ENCODE results near the gene INPP5A.
A peak's percentile ranks its signal among the peaks of the same experiment; 100 is the strongest.

Gene INPP5A

GRCh38 chr10:132658546-132659205 is 121.1 kb downstream of the INPP5A start:
- Mint-ChIP-seq H3K36me3 (ENCODE audit: low read depth) (peaks cover 3% of the 10 kb centered on the region), H3K27me3 (ENCODE audit: low read depth) (no peaks in the 10 kb centered on the region), H3K4me1 (ENCODE audit: low read depth) (no peaks in the 10 kb centered on the region), H3K4me3 (no peak overlapping the region), H3K27ac (no peak overlapping the region), H3K9me3 (no peaks in the 10 kb centered on the region)
- DNase-seq (ENCODE audit: low spot score) = no peak

- Mint-ChIP-seq H3K36me3 (ENCODE audit: low read depth) (peaks cover 3% of the 10 kb centered on the region), H3K27me3 (ENCODE audit: low read depth) (no peaks in the 10 kb centered on the region), H3K27ac (no peak overlapping the region), H3K4me3 (no peak overlapping the region), H3K9me3 (no peaks in the 10 kb centered on the region), H3K4me1 (ENCODE audit: low read depth) (no peaks in the 10 kb centered on the region)
- DNase-seq (ENCODE audit: low spot score) = no peak
Measured at GRCh38 chr10:132659206-132660091, 121.9 kb downstream of the INPP5A start.

- H3K36me3 Mint-ChIP-seq (ENCODE audit: low read depth) = peaks cover 3% of the 10 kb centered on the region
Measured at GRCh38 chr10:132660385-132660784, 122.8 kb downstream of the INPP5A start.

GRCh38 chr10:132662186-132662920 is 124.8 kb downstream of the INPP5A start:
- DNase-seq (ENCODE audit: low spot score) = no peak
- Mint-ChIP-seq H3K4me3 (no peak overlapping the region), H3K4me1 (ENCODE audit: low read depth) (no peaks in the 10 kb centered on the region), H3K9me3 (no peaks in the 10 kb centered on the region), H3K27me3 (ENCODE audit: low read depth) (no peaks in the 10 kb centered on the region), H3K27ac (no peak overlapping the region), H3K36me3 (ENCODE audit: low read depth) (peaks cover 3% of the 10 kb centered on the region)

More at GRCh38 chr10:132660385-132660784, 122.8 kb downstream of the INPP5A start:
- DNase-seq (ENCODE audit: low spot score) = no peak
- H3K4me3 Mint-ChIP-seq = no peak overlapping the region
- no peaks in the 10 kb centered on the region for H3K27me3 Mint-ChIP-seq (ENCODE audit: low read depth)
- no peaks in the 10 kb centered on the region for H3K4me1 Mint-ChIP-seq (ENCODE audit: low read depth)
- no peaks in the 10 kb centered on the region for H3K9me3 Mint-ChIP-seq
- no peak overlapping the region for H3K27ac Mint-ChIP-seq

GRCh38 chr10:132663666-132664365 is 126.2 kb downstream of the INPP5A start:
- Mint-ChIP-seq H3K36me3 (ENCODE audit: low read depth) (peaks cover 3% of the 10 kb centered on the region), H3K4me3 (no peak overlapping the region), H3K27me3 (ENCODE audit: low read depth) (no peaks in the 10 kb centered on the region), H3K9me3 (no peaks in the 10 kb centered on the region), H3K4me1 (ENCODE audit: low read depth) (no peaks in the 10 kb centered on the region), H3K27ac (no peak overlapping the region)
- DNase-seq (ENCODE audit: low spot score) = no peak

GRCh38 chr10:132664407-132664806 is 126.8 kb downstream of the INPP5A start:
- H3K36me3 Mint-ChIP-seq (ENCODE audit: low read depth) = peaks cover 3% of the 10 kb centered on the region
- no peaks in the 10 kb centered on the region for H3K27me3 Mint-ChIP-seq (ENCODE audit: low read depth)
- H3K4me3 Mint-ChIP-seq = no peak overlapping the region
- no peaks in the 10 kb centered on the region for H3K4me1 Mint-ChIP-seq (ENCODE audit: low read depth)
- H3K27ac Mint-ChIP-seq = no peak overlapping the region
- H3K9me3 Mint-ChIP-seq = no peaks in the 10 kb centered on the region
- DNase-seq (ENCODE audit: low spot score) = no peak

- H3K27ac Mint-ChIP-seq = no peak overlapping the region
- no peak for DNase-seq (ENCODE audit: low spot score)
- H3K4me1 Mint-ChIP-seq (ENCODE audit: low read depth) = no peaks in the 10 kb centered on the region
- H3K27me3 Mint-ChIP-seq (ENCODE audit: low read depth) = no peaks in the 10 kb centered on the region
- peaks cover 1% of the 10 kb centered on the region for H3K36me3 Mint-ChIP-seq (ENCODE audit: low read depth)
- H3K4me3 Mint-ChIP-seq = no peak overlapping the region
- H3K9me3 Mint-ChIP-seq = no peaks in the 10 kb centered on the region
Measured at GRCh38 chr10:132664883-132665282, 127.3 kb downstream of the INPP5A start.

- H3K9me3 Mint-ChIP-seq = no peaks in the 10 kb centered on the region
- no peaks in the 10 kb centered on the region for H3K4me1 Mint-ChIP-seq (ENCODE audit: low read depth)
- H3K27me3 Mint-ChIP-seq (ENCODE audit: low read depth) = no peaks in the 10 kb centered on the region
- H3K36me3 Mint-ChIP-seq (ENCODE audit: low read depth) = no peaks in the 10 kb centered on the region
- peak; percentile 19 for DNase-seq (ENCODE audit: low spot score)
- H3K27ac Mint-ChIP-seq = no peak overlapping the region
- H3K4me3 Mint-ChIP-seq = no peak overlapping the region
Measured at GRCh38 chr10:132665946-132666704, 128.5 kb downstream of the INPP5A start.

GRCh38 chr10:132666705-132667341 is 129.2 kb downstream of the INPP5A start:
- no peaks in the 10 kb centered on the region for H3K36me3 Mint-ChIP-seq (ENCODE audit: low read depth)
- no peak overlapping the region for H3K27ac Mint-ChIP-seq
- H3K9me3 Mint-ChIP-seq = no peaks in the 10 kb centered on the region
- DNase-seq (ENCODE audit: low spot score) = no peak
- no peaks in the 10 kb centered on the region for H3K4me1 Mint-ChIP-seq (ENCODE audit: low read depth)
- no peak overlapping the region for H3K4me3 Mint-ChIP-seq
- no peaks in the 10 kb centered on the region for H3K27me3 Mint-ChIP-seq (ENCODE audit: low read depth)

- H3K27me3 Mint-ChIP-seq (ENCODE audit: low read depth) = no peaks in the 10 kb centered on the region
- no peak overlapping the region for H3K4me3 Mint-ChIP-seq
- H3K36me3 Mint-ChIP-seq (ENCODE audit: low read depth) = no peaks in the 10 kb centered on the region
- no peak overlapping the region for H3K27ac Mint-ChIP-seq
- no peaks in the 10 kb centered on the region for H3K4me1 Mint-ChIP-seq (ENCODE audit: low read depth)
- DNase-seq (ENCODE audit: low spot score) = no peak
- H3K9me3 Mint-ChIP-seq = no peaks in the 10 kb centered on the region
Measured at GRCh38 chr10:132667342-132668047, 129.9 kb downstream of the INPP5A start.

- no peak overlapping the region for H3K4me3 Mint-ChIP-seq
- H3K9me3 Mint-ChIP-seq = no peaks in the 10 kb centered on the region
Measured at GRCh38 chr10:132668048-132668394, 130.4 kb downstream of the INPP5A start.

GRCh38 chr10:132669208-132669861 is 131.7 kb downstream of the INPP5A start:
- Mint-ChIP-seq H3K4me1 (ENCODE audit: low read depth) (no peaks in the 10 kb centered on the region), H3K27me3 (ENCODE audit: low read depth) (no peaks in the 10 kb centered on the region), H3K36me3 (ENCODE audit: low read depth) (no peaks in the 10 kb centered on the region), H3K9me3 (no peaks in the 10 kb centered on the region), H3K4me3 (no peak overlapping the region), H3K27ac (no peak overlapping the region)
- no peak for DNase-seq (ENCODE audit: low spot score)

More at GRCh38 chr10:132668048-132668394, 130.4 kb downstream of the INPP5A start:
- Mint-ChIP-seq H3K4me1 (ENCODE audit: low read depth) (no peaks in the 10 kb centered on the region), H3K27ac (no peak overlapping the region), H3K27me3 (ENCODE audit: low read depth) (no peaks in the 10 kb centered on the region), H3K36me3 (ENCODE audit: low read depth) (no peaks in the 10 kb centered on the region)
- no peak for DNase-seq (ENCODE audit: low spot score)
